Peyer's patch (tissue), 4 donors: ENCODE measurements around the gene NCKAP5.

Source experiments
- CTCF ChIP-seq, 6 experiments: fragments of 450-650 bp in 4 of 6; fragments of 200-600 bp in 2 of 6; sonication (generic) in 1 of 6; IDR thresholded peaks; one replicate each; pipeline ENCODE4 v1.5.1; 2017 to 2019; ENCODE audit warnings: antibody characterized with exemption in 6 of 6, mild to moderate bottlenecking in 3 of 6, moderate library complexity in 1 of 6
- POLR2A ChIP-seq, 2 donors: fragments of 450-650 bp; IDR thresholded peaks; one replicate each; pipeline ENCODE4 v1.5.1; 2017; ENCODE audit warnings: antibody characterized with exemption in 2 of 2, mild to moderate bottlenecking in 2 of 2, moderate library complexity in 2 of 2

GRCh38 chr2:133456156-133456555, 112.1 kb downstream of the NCKAP5 start:
- no peak for TF ChIP-seq POLR2A (IDR thresholded peaks at IDR 0.05)
- TF ChIP-seq CTCF (IDR thresholded peaks at IDR 0.05): no peak
